ENCODE data around the gene CDH16.

The CDH16 gene

GRCh38 chr16:66894055-66894454 lies 24.6 kb downstream of the CDH16 start:
- intact Hi-C loops (cut with DNase I; ENCODE audit: low total_unique reads): loop anchor here (2.0 kb wide), 1 partner anchor 41 kb away; the partner anchor contains the start of genes CES2 and CIAO2B
- DNase-seq: no peak
- Histone ChIP-seq H3K36me3 (peaks cover 0 to 6% (median 0%) of the 10 kb centered on the region in 3 donors), H3K4me3 (no peak overlapping the region), H3K9me3 (no peaks in the 10 kb centered on the region), H3K4me1 (peaks cover 5 to 40% (median 28%) of the 10 kb centered on the region in 4 donors), H3K27me3 (no peaks in the 10 kb centered on the region), H3K27ac (no peak overlapping the region)
- TF ChIP-seq CTCF (IDR thresholded peaks at IDR 0.05): no peak

- TF ChIP-seq CTCF (IDR thresholded peaks at IDR 0.05): no peak
- Histone ChIP-seq H3K4me3 (no peak overlapping the region), H3K27ac (no peak overlapping the region), H3K4me1 (peaks cover 0 to 20% (median 12%) of the 10 kb centered on the region in 4 donors), H3K27me3 (no peaks in the 10 kb centered on the region), H3K9me3 (no peaks in the 10 kb centered on the region), H3K36me3 (peaks cover 0 to 6% (median 0%) of the 10 kb centered on the region in 3 donors)
- intact Hi-C loops (cut with DNase I; ENCODE audit: low total_unique reads): no loop called here
- DNase-seq: no peak
Measured at GRCh38 chr16:66891797-66892196, 26.9 kb downstream of the CDH16 start.

GRCh38 chr16:66891360-66891759 lies 27.3 kb downstream of the CDH16 start:
- no peak for DNase-seq
- TF ChIP-seq CTCF (IDR thresholded peaks at IDR 0.05): no peak
- intact Hi-C loops (cut with DNase I; ENCODE audit: low total_unique reads): no loop called here

GRCh38 chr16:66890799-66891198 lies 27.9 kb downstream of the CDH16 start:
- intact Hi-C loops (cut with DNase I; ENCODE audit: low total_unique reads): no loop called here
- TF ChIP-seq CTCF (IDR thresholded peaks at IDR 0.05): no peak
- no peak overlapping the region for H3K27ac ChIP-seq

More at GRCh38 chr16:66891360-66891759, 27.3 kb downstream of the CDH16 start:
- Histone ChIP-seq H3K9me3 (no peaks in the 10 kb centered on the region), H3K4me1 (peaks cover 0 to 20% (median 11%) of the 10 kb centered on the region in 4 donors), H3K4me3 (no peak overlapping the region), H3K27ac (no peak overlapping the region), H3K36me3 (peaks cover 0 to 6% (median 3%) of the 10 kb centered on the region in 3 donors), H3K27me3 (no peaks in the 10 kb centered on the region)

GRCh38 chr16:66889622-66890021 lies 29.1 kb downstream of the CDH16 start:
- Histone ChIP-seq H3K4me1 (peaks cover 0 to 16% (median 0%) of the 10 kb centered on the region in 4 donors), H3K9me3 (no peaks in the 10 kb centered on the region), H3K36me3 (peaks cover 12 to 19% (median 13%) of the 10 kb centered on the region in 3 donors), H3K27me3 (no peaks in the 10 kb centered on the region), H3K4me3 (no peak overlapping the region), H3K27ac (no peak overlapping the region)
- intact Hi-C loops (cut with DNase I; ENCODE audit: low total_unique reads): no loop called here
- no peak for TF ChIP-seq CTCF (IDR thresholded peaks at IDR 0.05)
- no peak for DNase-seq

More at GRCh38 chr16:66890799-66891198, 27.9 kb downstream of the CDH16 start:
- Histone ChIP-seq H3K27me3 (no peaks in the 10 kb centered on the region), H3K4me1 (peaks cover 0 to 20% (median 6%) of the 10 kb centered on the region in 4 donors), H3K9me3 (no peaks in the 10 kb centered on the region), H3K36me3 (peaks cover 0 to 7% (median 3%) of the 10 kb centered on the region in 3 donors), H3K4me3 (no peak overlapping the region)
- no peak for DNase-seq

Data from tibial artery (tissue), 4 donors.